Keratinocyte (primary cell): Measurements from ENCODE around the gene INAVA.

ENCODE experiments used
- EZH2 ChIP-seq: IDR thresholded peaks from one replicate; pipeline ENCODE4 v1.6.1; 2012; ENCODE audit warnings: inconsistent platforms, mild to moderate bottlenecking, low read length, moderate library complexity
- TF ChIP-seq, protein P1 (sequence below), 3 experiments: IDR thresholded peaks in 1 of 3; conservative IDR thresholded peaks in 1 of 3; optimal IDR thresholded peaks in 1 of 3; 2 replicates in 2 of 3; 3 replicates in 1 of 3; pipeline versions ENCODE3 to v1.5.1; 2011; ENCODE audit warnings: low read length in 3 of 3, mild to moderate bottlenecking in 3 of 3, moderate library complexity in 2 of 3, control low read depth in 1 of 3, inconsistent platforms in 1 of 3; ENCODE audit not compliant: insufficient read depth in 2 of 3; ENCODE audit errors: extremely low read depth in 1 of 3

DNA sequence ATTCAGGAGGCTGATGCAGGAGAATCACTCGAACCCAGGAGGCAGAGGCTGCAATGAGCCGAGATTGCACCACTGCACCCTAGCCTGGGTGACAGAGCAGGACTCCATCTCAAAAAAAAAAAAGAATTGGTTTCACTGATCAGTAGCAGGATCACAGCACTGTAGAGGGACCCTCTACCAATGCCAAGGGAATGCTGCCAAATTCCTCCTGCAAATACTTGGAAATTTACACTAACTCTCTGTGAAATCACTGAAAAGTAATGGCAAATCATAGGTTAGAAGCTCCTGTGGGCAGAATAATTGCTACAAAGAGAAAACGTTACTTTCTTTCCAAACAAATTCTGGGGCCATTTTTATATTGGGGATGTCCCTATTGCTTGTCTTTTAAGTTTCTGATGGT is 28.6 kb upstream of the INAVA start:
- TF ChIP-seq EZH2 = no peak
- TF ChIP-seq, protein P1, sequence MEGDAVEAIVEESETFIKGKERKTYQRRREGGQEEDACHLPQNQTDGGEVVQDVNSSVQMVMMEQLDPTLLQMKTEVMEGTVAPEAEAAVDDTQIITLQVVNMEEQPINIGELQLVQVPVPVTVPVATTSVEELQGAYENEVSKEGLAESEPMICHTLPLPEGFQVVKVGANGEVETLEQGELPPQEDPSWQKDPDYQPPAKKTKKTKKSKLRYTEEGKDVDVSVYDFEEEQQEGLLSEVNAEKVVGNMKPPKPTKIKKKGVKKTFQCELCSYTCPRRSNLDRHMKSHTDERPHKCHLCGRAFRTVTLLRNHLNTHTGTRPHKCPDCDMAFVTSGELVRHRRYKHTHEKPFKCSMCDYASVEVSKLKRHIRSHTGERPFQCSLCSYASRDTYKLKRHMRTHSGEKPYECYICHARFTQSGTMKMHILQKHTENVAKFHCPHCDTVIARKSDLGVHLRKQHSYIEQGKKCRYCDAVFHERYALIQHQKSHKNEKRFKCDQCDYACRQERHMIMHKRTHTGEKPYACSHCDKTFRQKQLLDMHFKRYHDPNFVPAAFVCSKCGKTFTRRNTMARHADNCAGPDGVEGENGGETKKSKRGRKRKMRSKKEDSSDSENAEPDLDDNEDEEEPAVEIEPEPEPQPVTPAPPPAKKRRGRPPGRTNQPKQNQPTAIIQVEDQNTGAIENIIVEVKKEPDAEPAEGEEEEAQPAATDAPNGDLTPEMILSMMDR (optimal IDR thresholded peaks at IDR 0.05 in 1 of 3, IDR thresholded peaks at IDR 0.05 in 1 of 3, conservative IDR thresholded peaks at IDR 0.05 in 1 of 3; ENCODE audit: extremely low read depth in 1 of 3, insufficient read depth in 2 of 3, low read length in 3 of 3) = no peak
